ELF-1 (cell line): ENCODE data around the gene DENND6B.
A peak's percentile ranks its signal among the peaks of the same experiment; 100 is the strongest.
"Not testable (repeated sequence)": the region's sequence is repeated elsewhere in the genome, so short reads cannot be mapped to it uniquely, and the experiment has no call there.

Experiments used
- DNase-seq: peaks from one replicate; pipeline ENCODE4 v3.0.0-alpha.2; 2016; ENCODE audit warnings: low read depth, low spot score

The DENND6B gene

GRCh38 chr22:50338860-50339462 lies 12.1 kb upstream of the DENND6B start:
- DNase-seq = no peak

- no peak for DNase-seq
Observed at GRCh38 chr22:50338042-50338573, 11.3 kb upstream of the DENND6B start.

GRCh38 chr22:50337262-50338041 lies 10.6 kb upstream of the DENND6B start:
- DNase-seq = no peak

- DNase-seq = not testable (repeated sequence)
Observed at GRCh38 chr22:50334433-50334832, 7.6 kb upstream of the DENND6B start.

GRCh38 chr22:50329236-50329635 lies 2.4 kb upstream of the DENND6B start:
- DNase-seq = no peak

- no peak for DNase-seq
Observed at GRCh38 chr22:50327711-50328019, 853 bp upstream of the DENND6B start.

GRCh38 chr22:50326225-50326955 lies 422 bp downstream of the DENND6B start:
- no peak for DNase-seq

GRCh38 chr22:50325444-50326224 lies 1.2 kb downstream of the DENND6B start:
- no peak for DNase-seq

GRCh38 chr22:50323900-50324299 lies 2.9 kb downstream of the DENND6B start:
- DNase-seq = no peak

GRCh38 chr22:50322382-50323104 lies 4.3 kb downstream of the DENND6B start:
- DNase-seq = not testable (repeated sequence)

- DNase-seq = no peak
Observed at GRCh38 chr22:50320671-50321325, 6.0 kb downstream of the DENND6B start.

- DNase-seq = no peak
Observed at GRCh38 chr22:50320116-50320515, 6.7 kb downstream of the DENND6B start.

- no peak for DNase-seq
Observed at GRCh38 chr22:50319503-50319951, 7.3 kb downstream of the DENND6B start.

- no peak for DNase-seq
Observed at GRCh38 chr22:50318698-50319411, 8.0 kb downstream of the DENND6B start.

GRCh38 chr22:50318356-50318697 lies 8.5 kb downstream of the DENND6B start:
- DNase-seq = no peak

- no peak for DNase-seq
Observed at GRCh38 chr22:50317674-50318073, 9.1 kb downstream of the DENND6B start.

GRCh38 chr22:50317178-50317577 lies 9.6 kb downstream of the DENND6B start:
- DNase-seq = peak; percentile 60

GRCh38 chr22:50316114-50317065 lies 10.4 kb downstream of the DENND6B start:
- DNase-seq = no peak
